CD14-positive monocyte (primary cell): ENCODE data around the gene GIT2. TPM values are rescaled to one million over a fixed set of nuclear protein-coding genes. Genes with fewer than 3 reads are reported as not detected.

Experiments used
- DNase-seq, 3 donors: peaks; one replicate each; pipeline ENCODE4 v3.0.0-alpha.2; 2011 to 2022
- H2AFZ ChIP-seq: 2 replicates; pipeline ENCODE4 v1.6.0; 2012; ENCODE audit warnings: mild to moderate bottlenecking, low read depth, low read length, inconsistent platforms; ENCODE audit not compliant: insufficient read depth, poor library complexity, severe bottlenecking
- H3K27ac ChIP-seq, 2 donors: 1 replicate in 1 of 2; 2 replicates in 1 of 2; pipeline ENCODE4 v1.5.1; 2012 to 2013; ENCODE audit warnings: low read length in 2 of 2, control low read depth in 1 of 2, inconsistent platforms in 1 of 2, low read depth in 1 of 2, mild to moderate bottlenecking in 1 of 2
- H3K27me3 ChIP-seq, 2 donors: one replicate each; pipeline versions ENCODE4 v1.6.0 to v1.6.1; 2011 to 2013; ENCODE audit warnings: low read length in 2 of 2; ENCODE audit not compliant: control insufficient read depth in 2 of 2, insufficient read depth in 2 of 2
- H3K36me3 ChIP-seq, 2 donors: replicated peaks in 1 of 2; 1 replicate in 1 of 2; 2 replicates in 1 of 2; pipeline versions ENCODE4 v1.5.1 to v1.6.1; 2012 to 2013; ENCODE audit warnings: low read length in 2 of 2, control low read depth in 1 of 2, inconsistent platforms in 1 of 2, mild to moderate bottlenecking in 1 of 2; ENCODE audit not compliant: insufficient read depth in 2 of 2, control insufficient read depth in 1 of 2
- H3K4me1 ChIP-seq, 2 donors: 1 replicate in 1 of 2; 2 replicates in 1 of 2; pipeline versions ENCODE4 v1.5.1 to v1.6.1; 2012 to 2013; ENCODE audit warnings: low read length in 2 of 2, control low read depth in 1 of 2, inconsistent platforms in 1 of 2, mild to moderate bottlenecking in 1 of 2, moderate library complexity in 1 of 2; ENCODE audit not compliant: insufficient read depth in 2 of 2, control insufficient read depth in 1 of 2
- H3K4me2 ChIP-seq: replicated peaks from 2 replicates; pipeline ENCODE3; 2012; ENCODE audit warnings: low read length, moderate library complexity, mild to moderate bottlenecking; ENCODE audit not compliant: poor library complexity, severe bottlenecking; ENCODE audit errors: extremely low read depth
- H3K4me3 ChIP-seq, 3 experiments: fragments of 200-600 bp in 1 of 3; sonication (generic) in 1 of 3; replicated peaks in 1 of 3; 1 replicate in 2 of 3; 2 replicates in 1 of 3; pipeline ENCODE4 v1.5.1; 2011 to 2013; ENCODE audit warnings: low read length in 3 of 3, mild to moderate bottlenecking in 3 of 3, control low read depth in 2 of 3, low read depth in 2 of 3, inconsistent platforms in 1 of 3, moderate library complexity in 1 of 3
- H3K79me2 ChIP-seq: 2 replicates; pipeline ENCODE4 v1.6.0; 2012; ENCODE audit warnings: mild to moderate bottlenecking, control low read depth, inconsistent platforms, low read length, moderate library complexity; ENCODE audit not compliant: insufficient read depth
- H3K9ac ChIP-seq: 2 replicates; pipeline ENCODE4 v1.6.0; 2017; ENCODE audit warnings: low read length, mild to moderate bottlenecking; ENCODE audit not compliant: insufficient read depth, poor library complexity, severe bottlenecking
- H3K9me3 ChIP-seq, 2 donors: replicated peaks in 1 of 2; 1 replicate in 1 of 2; 2 replicates in 1 of 2; pipeline versions ENCODE4 v1.5.1 to v1.6.1; 2012 to 2013; ENCODE audit warnings: low read length in 2 of 2, control low read depth in 1 of 2; ENCODE audit not compliant: control insufficient read depth in 1 of 2, insufficient read depth in 1 of 2
- H4K20me1 ChIP-seq: 2 replicates; pipeline ENCODE4 v1.6.0; 2012; ENCODE audit warnings: mild to moderate bottlenecking, low read length, control low read depth, moderate library complexity; ENCODE audit not compliant: insufficient read depth
- H3K27ac Mint-ChIP-seq, 7 donors: one replicate each; pipeline ENCODE4 v1.8.0; 2020; ENCODE audit warnings: mild to moderate bottlenecking in 7 of 7, mixed read lengths in 7 of 7, moderate library complexity in 6 of 7, inconsistent platforms in 2 of 7
- H3K27me3 Mint-ChIP-seq, 3 donors: one replicate each; pipeline ENCODE4 v1.8.0; 2021 to 2022; ENCODE audit warnings: low read depth in 3 of 3, mild to moderate bottlenecking in 3 of 3, mixed read lengths in 3 of 3, moderate library complexity in 3 of 3, inconsistent platforms in 1 of 3
- H3K36me3 Mint-ChIP-seq, 2 donors: one replicate each; pipeline ENCODE4 v1.8.0; 2020; ENCODE audit warnings: mixed read lengths in 2 of 2, inconsistent platforms in 1 of 2, mild to moderate bottlenecking in 1 of 2
- H3K4me1 Mint-ChIP-seq: one replicate; pipeline ENCODE4 v1.8.0; 2020; ENCODE audit warnings: mild to moderate bottlenecking, mixed read lengths
- H3K4me3 Mint-ChIP-seq, 2 donors: one replicate each; pipeline ENCODE4 v1.8.0; 2020; ENCODE audit warnings: mild to moderate bottlenecking in 2 of 2, mixed read lengths in 2 of 2, moderate library complexity in 1 of 2
- H3K9me3 Mint-ChIP-seq, 7 donors: one replicate each; pipeline ENCODE4 v1.8.0; 2020 to 2022; ENCODE audit warnings: mixed read lengths in 7 of 7, mild to moderate bottlenecking in 6 of 7, moderate library complexity in 6 of 7, inconsistent platforms in 2 of 7
- WGBS: methylation state at CpG from one replicate; pipeline ENCODE4 v1.1.5; 2013; ENCODE audit warnings: missing lambda C conversion rate; ENCODE audit not compliant: insufficient coverage; 5-methylcytosine and 5-hydroxymethylcytosine counted together
- intact Hi-C, 2 donors: fragments of 100-400 bp; cut with micrococcal nuclease; formaldehyde crosslinking; loops; one replicate each; pipeline versions ENCODE4 v1.15.0 to v1.15.1; 2023
- polyA plus RNA-seq, 3 donors: library from polyadenylated mRNA; depleted of rRNA in 1 of 3; unstranded in 2 of 3; stranded (reverse) in 1 of 3; fragments of 300-500 nt in 2 of 3; fragments of >200 nt in 1 of 3; fragmentation: Illumina TruSeq in 2 of 3; gene quantifications; 1 replicate in 2 of 3; 2 replicates in 1 of 3; pipeline ENCODE4 v1.2.3, GENCODE V29; 2012 to 2021
- TF ChIP-seq, protein P1 (sequence below): fragments of 200-600 bp; IDR thresholded peaks from one replicate; pipeline ENCODE4 v1.8.0; 2022; ENCODE audit warnings: antibody characterized with exemption, mild to moderate bottlenecking

The GIT2 gene
- polyA plus RNA-seq, 3 donors, result 75.8 to 139 (median 98.8) TPM

DNA sequence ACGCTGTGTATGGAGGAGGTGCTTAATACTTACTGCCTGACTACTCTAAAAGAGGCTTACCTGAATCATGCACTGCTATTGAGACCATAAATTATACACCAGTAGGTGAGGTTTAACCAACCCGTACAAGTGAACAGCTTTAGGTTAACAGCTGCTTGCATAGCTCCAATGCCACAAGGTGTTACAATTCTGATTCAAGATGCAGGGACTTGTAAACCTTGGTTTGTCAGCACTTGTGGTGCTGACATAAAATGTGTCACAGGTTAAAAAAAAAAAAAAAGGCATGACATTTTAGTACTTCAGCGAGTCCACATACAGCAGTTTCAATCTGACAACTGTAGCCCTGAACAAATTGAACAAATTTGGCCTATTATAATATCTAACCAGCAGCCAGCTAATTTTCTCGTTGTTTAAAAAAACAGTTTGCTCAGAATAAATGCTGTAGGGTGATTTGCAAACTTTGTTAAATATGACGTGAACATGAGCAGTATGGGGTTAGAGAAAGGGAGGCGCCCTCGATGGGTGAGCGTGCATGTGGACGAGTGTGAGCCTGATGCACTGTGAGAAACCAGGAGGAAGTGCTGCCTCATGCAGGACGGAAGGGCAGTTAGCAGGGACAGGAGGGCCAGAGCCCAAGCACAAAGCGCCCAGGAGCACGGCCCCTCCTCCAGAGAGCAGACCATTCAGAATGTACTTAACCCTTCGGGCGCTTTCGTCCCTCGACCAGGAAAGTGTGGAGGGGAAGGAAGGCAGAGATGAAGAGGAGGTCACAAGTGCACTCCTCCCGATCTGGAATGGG, 51.4 kb downstream of the GIT2 start:
- peaks cover 78% of the 10 kb centered on the region for H4K20me1 ChIP-seq
- H3K4me3 ChIP-seq, result no peak overlapping the region
- no peak overlapping the region for H3K9ac ChIP-seq
- peak; percentile 7 to 33 (median 32) for DNase-seq
- no peak overlapping the region for H2AFZ ChIP-seq
- peaks cover 49 to 85% of the 10 kb centered on the region in 2 donors for H3K36me3 ChIP-seq
- peak overlapping the region; percentile 38 to 72 for H3K27ac ChIP-seq
- peaks cover 12% of the 10 kb centered on the region for H3K79me2 ChIP-seq
- intact Hi-C loops, result no loop called here
- Mint-ChIP-seq H3K4me3 (no peak overlapping the region), H3K4me1 (peaks cover 34% of the 10 kb centered on the region), H3K27ac (peak overlapping the region in 6 of 7 donors; percentile 53 to 81 (median 68)), H3K27me3 (peaks cover 0 to 2% (median 2%) of the 10 kb centered on the region in 3 donors), H3K9me3 (no peaks in the 10 kb centered on the region), H3K36me3 (peaks cover 60 to 90% of the 10 kb centered on the region in 2 donors)
- TF ChIP-seq, protein P1, sequence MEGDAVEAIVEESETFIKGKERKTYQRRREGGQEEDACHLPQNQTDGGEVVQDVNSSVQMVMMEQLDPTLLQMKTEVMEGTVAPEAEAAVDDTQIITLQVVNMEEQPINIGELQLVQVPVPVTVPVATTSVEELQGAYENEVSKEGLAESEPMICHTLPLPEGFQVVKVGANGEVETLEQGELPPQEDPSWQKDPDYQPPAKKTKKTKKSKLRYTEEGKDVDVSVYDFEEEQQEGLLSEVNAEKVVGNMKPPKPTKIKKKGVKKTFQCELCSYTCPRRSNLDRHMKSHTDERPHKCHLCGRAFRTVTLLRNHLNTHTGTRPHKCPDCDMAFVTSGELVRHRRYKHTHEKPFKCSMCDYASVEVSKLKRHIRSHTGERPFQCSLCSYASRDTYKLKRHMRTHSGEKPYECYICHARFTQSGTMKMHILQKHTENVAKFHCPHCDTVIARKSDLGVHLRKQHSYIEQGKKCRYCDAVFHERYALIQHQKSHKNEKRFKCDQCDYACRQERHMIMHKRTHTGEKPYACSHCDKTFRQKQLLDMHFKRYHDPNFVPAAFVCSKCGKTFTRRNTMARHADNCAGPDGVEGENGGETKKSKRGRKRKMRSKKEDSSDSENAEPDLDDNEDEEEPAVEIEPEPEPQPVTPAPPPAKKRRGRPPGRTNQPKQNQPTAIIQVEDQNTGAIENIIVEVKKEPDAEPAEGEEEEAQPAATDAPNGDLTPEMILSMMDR, result no peak
- 17% methylated on average over 6 of the region's 17 CpGs for WGBS
- H3K4me2 ChIP-seq, result no peak overlapping the region
- H3K27me3 ChIP-seq, result no peaks in the 10 kb centered on the region
- peaks cover 31 to 35% of the 10 kb centered on the region in 2 donors for H3K4me1 ChIP-seq
- H3K9me3 ChIP-seq, result no peaks in the 10 kb centered on the region

DNA sequence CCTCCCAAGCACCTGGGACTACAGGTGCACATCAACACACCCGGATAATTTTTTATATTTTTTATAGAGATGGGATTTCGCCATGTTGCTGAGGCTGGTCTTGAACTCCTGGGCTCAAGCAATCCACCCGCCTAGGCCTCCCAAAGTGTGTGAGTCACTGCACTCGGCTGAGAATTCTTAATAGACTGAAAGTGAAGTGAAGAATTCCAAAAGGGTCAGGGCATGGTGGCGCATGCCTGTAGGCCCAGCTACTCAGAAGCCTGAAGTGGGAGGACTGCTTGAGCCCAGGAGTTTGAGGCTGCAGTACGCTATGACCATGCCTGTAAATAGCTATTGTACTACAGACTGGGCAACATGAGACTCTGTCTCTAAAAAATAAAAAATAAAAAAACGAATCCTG, 52.4 kb downstream of the GIT2 start:
- Mint-ChIP-seq H3K4me3 (no peak overlapping the region), H3K27me3 (peaks cover 0 to 2% (median 2%) of the 10 kb centered on the region in 3 donors), H3K36me3 (peaks cover 59 to 88% of the 10 kb centered on the region in 2 donors), H3K4me1 (peaks cover 34% of the 10 kb centered on the region), H3K9me3 (no peaks in the 10 kb centered on the region), H3K27ac (peak overlapping the region in 3 of 7 donors; percentile 21 to 54 (median 40))
- Histone ChIP-seq H3K27ac (peak overlapping the region in 1 of 2 donors; percentile 72), H3K9ac (no peak overlapping the region), H4K20me1 (peaks cover 69% of the 10 kb centered on the region), H3K9me3 (no peaks in the 10 kb centered on the region), H2AFZ (no peak overlapping the region), H3K4me2 (no peak overlapping the region), H3K36me3 (peaks cover 46 to 85% of the 10 kb centered on the region in 2 donors), H3K27me3 (no peaks in the 10 kb centered on the region), H3K4me1 (peaks cover 31 to 35% of the 10 kb centered on the region in 2 donors), H3K79me2 (peaks cover 11% of the 10 kb centered on the region), H3K4me3 (no peak overlapping the region)
- TF ChIP-seq, protein P1, result no peak
- no peak for DNase-seq
- intact Hi-C loops, result no loop called here
- WGBS, result 91% methylated on average over 4 of the region's 7 CpGs
